GM21526 (cell line): ENCODE data around the gene ZNF766.
A peak's percentile ranks its signal among the peaks of the same experiment; 100 is the strongest.
"Not testable (repeated sequence)": the region's sequence is repeated elsewhere in the genome, so short reads cannot be mapped to it uniquely, and the experiment has no call there.

ENCODE experiments used
- ATAC-seq: cut with Tn5 transposase; IDR thresholded peaks from one replicate; pipeline ENCODE4 v1.9.1; 2021; ENCODE audit warnings: moderate library complexity; ENCODE audit not compliant: unreplicated experiment, low FRiP score

The ZNF766 gene

DNA sequence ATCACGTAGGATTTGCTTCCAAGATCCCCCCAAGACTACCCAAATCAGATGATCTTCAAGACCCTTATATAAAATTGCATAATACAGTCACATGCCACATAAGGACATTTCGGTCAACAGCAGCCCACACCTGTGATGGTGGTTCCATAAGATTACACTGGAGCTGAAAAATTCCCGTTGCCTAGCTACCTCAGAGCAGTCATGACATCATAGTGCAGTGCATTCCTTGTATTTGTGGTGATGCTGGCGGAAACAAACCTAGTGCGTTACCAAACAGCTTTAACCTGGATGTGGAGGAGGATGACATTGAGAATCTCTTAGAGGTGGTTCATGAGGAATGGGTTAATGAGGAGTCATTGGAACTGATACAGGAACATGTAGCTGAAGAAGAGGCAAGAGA lies 4.8 kb downstream of the ZNF766 start:
- no peak for ATAC-seq

DNA sequence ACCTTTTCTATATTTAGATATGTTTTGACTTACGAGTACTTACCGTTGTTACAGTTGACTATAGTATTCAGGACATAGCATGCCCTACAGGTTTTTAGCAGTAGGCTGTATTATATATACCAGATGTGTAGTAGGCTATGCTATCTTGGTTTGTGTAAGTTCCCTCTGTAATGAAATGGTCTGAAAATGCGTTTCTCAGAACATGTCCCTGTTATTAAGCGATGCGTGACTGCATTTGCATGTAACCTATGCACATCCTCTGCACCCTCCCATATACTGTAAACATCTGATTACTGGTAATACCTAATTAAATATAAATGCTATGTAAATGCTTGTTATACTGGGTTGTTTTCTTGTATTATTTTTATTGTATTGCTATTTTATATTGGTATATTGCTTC lies 6.6 kb downstream of the ZNF766 start:
- ATAC-seq = no peak

DNA sequence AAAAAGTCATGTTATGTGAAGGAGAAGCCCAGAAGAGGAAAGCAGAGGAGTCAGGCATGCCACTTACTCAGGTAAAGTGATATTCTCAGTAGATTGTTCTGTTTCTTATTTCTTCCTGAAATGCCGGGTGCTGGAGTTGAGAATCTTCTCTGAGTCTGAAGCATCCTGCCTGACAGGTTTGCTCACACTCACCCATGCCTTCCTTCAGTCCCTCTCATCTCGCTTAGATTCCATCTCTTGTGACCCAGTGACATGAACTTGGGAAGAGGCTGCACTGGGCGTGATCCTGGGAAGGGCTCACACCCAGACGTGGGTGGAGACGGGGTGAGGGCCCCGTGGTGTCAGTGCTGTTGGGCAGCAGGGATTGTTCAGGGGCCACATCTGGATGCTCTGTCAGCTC lies 8.1 kb downstream of the ZNF766 start:
- ATAC-seq = no peak

DNA sequence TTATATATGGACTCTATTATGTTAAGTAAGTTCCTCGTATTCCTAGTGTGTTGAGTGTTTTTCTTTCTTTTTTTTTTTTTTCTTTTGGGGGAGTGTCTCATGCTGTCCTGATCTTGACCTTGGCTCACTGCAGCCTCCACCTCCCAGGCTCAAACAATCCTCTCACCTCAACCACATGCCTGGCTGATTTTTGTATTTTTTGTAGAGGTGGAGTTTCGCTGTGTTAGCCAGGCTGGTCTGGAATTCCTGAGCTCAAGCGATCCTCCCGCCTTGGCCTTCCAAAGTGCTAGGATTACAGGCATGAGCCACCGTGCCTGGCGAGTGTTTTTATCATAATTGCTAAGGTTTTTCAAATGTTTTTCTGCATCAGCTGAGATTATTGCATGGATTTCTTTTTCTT lies 16.9 kb downstream of the ZNF766 start:
- ATAC-seq = no peak

DNA sequence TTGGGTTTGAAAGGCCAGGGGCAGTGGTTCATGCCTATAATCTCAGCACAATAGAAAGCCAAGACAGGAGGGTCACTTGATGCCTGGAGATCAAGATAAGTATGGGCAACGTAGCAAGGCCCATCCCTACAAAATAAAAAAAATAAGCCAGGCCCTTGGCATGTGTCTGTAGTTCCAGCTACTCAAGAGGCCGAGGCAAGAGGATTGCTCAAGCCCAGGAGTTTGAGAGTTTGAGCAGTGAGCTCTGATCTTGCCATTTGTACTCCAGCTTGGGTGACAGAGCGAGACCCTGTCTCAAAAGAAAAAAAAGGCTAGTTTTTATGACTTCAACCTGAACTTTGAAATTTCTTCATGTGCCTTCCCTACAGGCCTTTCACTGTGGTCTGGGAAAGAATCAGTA lies 22.4 kb downstream of the ZNF766 start:
- ATAC-seq = no peak

DNA sequence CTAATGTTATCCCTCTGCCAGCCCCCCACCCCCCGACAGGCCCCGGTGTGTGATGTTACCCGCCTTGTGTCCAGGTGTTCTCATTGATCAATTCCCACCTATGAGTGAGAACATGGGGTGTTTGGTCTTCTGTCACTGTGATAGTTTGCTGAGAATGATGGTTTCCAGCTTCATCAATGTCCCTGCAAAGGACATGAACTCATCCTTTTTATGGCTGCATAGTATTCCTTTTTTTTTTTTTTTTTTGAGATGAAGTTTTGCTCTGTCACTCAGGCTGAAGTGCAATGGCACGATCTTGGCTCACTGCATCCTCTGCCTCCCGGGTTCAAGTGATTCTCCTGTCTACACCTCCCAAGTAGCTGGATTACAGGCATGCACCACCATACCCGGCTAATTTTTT lies 23.6 kb downstream of the ZNF766 start:
- ATAC-seq = not testable (repeated sequence)

DNA sequence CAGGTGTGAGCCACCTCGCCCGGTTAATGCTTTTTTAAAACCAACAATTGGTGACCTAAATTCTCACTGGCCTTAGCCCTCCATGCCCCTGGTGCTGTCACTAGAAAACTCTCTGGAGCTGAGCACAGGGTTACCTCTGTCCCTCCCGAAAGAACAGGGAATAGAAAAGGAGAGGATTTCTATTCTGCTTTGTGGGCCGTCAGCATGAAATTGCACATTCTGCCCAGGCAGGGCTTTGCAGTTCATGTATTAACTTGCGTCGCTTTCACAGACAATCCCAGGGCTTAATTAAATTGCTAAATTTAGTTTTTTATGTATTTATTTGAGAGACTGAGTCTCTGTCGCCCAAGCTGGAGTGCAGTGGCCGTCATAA lies 27.0 kb downstream of the ZNF766 start:
- ATAC-seq = no peak

DNA sequence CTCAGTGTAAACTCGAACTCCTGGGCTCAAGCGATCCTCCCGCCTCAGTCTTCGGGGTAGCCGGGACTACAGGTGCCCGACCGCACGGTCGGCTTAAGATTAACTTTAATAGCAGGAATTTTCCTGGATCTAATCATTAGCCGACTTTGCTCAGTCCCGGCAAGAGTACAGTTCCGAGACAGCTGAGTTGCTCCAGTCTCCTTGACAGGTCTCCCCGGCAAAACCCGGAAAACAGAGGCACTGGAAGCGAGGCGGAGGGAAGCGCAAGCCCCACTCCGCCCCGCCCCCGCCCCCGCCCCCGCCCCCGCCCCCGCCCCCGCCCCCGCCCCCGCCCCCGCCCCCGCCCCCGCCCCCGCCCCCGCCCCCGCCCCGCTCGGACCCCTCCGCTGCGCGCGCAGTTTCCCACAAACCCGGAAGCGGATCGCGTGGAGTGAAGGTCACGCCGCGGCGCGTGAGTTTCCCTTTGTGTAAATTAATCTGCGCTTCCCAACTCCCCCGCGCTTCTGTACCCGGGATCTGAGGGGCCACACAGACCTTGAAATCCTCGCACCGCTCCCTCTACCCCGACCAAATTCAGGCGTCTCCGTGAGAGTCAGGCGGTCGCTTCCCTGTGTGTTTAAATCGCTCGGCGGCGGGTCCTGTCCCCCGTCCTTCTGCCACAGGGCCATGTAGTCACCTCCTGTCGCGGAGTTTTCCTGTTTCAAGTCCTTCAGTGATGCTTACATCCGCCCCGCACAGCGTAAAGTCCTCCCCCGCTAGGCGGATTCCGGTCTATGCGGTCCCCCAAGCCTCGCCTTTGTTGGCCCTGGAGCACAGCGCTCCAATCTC lies 27.6 kb downstream of the ZNF766 start, which contains the start of gene ZNF480:
Gene ZNF480 (plus strand): TSS at position 397 of the 828 bp plus-strand sequence. CDS start 3,244 bp downstream, outside the sequence.
- ATAC-seq = peak; percentile 53

DNA sequence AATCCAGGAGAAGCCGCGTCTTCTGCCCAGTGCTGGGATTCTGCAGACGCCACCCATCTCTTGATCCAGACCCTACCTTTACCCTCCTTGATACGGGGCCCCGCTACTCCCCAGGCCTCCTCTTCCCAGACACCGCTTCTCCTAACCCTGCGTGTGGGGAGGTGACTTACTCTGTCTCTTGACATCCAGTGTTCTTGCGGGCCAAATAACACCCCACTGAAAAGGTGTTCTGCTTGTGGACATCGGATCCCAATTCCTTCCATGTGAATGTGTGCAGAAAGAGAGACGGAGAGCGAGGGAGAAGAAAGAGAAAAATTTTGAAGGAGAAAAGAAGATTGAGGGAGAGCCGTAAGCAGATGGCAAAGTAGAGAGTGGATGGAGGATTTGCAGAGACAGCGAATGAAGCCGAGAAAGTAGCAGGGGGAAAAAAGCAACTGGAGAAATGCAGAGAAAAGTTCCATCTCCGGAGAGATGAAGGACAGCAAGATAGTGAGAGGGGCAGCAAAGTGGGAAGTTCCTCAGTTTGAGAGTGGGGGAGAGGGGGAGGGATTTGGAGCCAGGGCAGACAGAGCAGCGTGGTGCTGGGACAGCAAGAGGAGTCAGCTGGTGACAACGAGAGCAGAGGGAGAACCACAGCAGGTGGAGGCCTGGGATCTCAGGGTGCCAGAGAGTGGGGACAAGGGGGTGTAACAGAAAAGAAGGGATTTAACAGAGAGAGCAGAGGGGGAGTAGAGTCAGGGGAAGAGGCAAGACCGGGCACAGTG lies 28.4 kb downstream of the ZNF766 start:
- ATAC-seq = no peak

DNA sequence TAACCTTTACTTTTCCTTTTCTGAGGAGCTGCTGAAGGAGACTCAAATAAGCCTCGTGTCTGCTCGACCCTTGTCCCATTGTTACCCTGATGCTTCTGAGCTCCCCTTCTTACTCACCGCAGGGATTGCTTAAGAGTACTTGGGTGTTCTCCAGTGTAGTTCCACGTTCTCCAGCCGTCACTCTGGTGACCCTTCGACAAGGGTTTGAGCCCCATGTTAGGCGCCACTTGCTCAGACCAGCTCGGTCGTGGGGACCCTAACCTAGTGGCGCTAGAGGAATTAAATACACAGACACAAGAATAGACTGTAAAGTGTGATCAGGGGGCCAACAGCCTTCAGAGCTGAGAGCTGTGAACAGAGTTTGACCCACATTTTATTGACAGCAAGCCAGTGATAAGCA lies 37.9 kb downstream of the ZNF766 start:
- ATAC-seq = no peak

DNA sequence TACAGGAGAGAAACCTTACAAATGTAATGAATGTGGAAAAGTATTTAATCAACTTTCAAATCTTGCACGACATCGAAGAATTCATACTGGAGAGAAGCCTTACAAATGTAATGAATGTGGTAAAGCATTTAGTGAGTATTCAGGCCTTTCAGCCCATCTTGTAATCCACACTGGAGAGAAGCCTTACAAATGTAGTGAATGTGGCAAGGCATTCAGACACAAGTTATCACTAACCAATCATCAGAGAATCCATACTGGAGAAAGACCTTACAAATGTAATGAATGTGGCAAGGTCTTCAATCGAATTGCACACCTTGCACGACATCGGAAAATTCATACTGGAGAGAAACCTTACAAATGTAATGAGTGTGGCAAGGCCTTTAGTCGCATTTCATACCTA lies 53.0 kb downstream of the ZNF766 start:
- no peak for ATAC-seq

DNA sequence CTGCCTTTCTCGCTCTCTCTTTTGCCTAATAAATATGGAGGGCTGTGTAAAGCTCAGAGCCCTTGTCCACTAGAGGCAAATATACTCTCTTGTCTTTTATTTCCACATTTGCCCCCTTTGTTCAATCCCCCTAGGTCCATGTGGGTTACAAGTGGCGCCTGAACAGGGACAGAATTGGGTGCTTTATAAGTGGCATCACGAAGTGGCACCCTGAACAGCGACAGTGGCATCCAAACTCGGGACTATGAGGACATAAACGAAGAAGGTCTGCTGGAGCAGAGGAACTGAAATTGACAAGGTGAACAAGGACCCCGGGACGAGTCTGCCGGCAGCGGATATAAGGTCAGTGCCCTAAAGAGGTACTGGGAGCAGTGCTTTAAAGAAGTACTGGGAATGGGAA lies 62.4 kb downstream of the ZNF766 start:
- ATAC-seq = no peak

DNA sequence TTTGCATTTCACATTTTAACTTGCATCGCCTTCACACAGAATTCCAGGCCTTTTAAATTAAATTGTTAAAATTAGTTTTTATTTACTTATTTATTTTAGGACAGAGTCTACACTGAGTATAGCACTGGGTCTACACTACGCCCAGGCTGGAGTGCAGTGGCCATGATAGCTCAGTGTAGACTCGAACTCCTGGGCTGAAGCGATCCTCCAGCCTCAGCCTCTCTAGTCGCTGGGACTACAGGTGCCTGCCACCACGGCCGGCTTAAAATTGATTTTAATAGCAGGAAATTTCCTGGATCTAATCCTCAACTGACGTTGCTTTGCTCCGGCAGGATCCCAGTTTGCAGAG lies 66.4 kb downstream of the ZNF766 start:
- ATAC-seq = no peak

DNA sequence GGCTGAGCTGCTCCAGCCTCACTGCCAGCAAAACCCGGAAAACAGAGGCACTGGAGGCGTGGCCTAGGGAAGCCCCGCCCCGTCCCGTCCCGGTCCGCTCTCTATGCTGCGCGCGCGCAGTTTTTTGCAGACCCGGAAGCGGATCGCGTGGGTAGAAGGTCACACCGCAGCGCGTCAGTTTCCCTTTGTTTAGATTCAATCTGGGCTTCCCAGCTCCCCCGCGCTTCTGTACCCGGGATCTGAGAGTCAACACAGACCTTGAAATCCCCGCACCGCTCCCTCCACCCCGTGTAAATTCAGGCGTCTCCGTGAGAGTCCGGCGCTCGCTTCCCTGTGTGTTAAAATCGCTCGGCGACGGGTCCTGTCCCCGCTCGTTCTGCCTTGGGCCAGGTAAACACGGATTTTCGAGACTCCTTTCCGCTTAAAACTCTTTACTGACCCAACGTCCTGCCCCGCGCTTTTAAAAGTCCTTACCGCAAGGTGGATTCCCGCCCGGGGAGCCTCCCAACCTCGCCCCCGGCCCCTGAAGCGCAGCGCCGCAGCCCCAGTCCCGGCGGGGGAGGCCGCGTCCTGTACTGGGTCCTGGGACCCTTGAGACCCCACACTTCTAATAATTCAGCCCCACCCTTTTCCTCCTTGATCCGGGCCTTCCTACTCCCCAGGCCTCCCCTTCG lies 66.9 kb downstream of the ZNF766 start, which contains the start of gene ZNF610:
Gene ZNF610 (plus strand): TSS at position 127 of the 674 bp plus-strand sequence. CDS start 12,930 bp downstream, outside the sequence.
- ATAC-seq = no peak

DNA sequence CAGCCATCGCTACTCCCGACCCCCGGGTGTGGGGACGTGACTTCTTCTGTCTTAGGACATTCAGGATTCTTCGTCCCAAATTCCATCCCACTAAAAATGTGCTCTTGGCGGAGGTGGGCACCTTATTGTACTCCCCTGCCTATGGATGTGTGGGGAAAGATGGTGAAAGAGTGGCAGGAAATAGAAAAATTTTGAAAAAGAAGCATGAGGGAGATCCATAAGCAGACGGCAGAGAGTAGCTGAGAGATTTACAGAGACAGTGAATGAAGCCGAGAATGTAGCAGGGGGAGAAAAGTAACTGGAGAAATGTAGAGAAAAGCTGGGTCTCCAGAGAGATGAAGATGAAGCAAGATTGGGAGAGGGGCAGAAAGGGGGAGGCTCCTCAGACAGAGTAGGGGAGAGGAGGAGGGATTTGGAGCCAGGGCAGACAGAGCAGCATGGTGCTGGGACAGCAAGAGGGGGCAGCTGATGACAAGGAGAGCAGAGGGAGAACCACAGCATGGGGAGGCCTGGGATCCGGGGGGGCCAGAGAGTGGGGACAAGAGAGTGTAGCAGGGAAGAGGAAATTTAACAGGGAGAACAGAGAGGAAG lies 67.5 kb downstream of the ZNF766 start:
- ATAC-seq = no peak

DNA sequence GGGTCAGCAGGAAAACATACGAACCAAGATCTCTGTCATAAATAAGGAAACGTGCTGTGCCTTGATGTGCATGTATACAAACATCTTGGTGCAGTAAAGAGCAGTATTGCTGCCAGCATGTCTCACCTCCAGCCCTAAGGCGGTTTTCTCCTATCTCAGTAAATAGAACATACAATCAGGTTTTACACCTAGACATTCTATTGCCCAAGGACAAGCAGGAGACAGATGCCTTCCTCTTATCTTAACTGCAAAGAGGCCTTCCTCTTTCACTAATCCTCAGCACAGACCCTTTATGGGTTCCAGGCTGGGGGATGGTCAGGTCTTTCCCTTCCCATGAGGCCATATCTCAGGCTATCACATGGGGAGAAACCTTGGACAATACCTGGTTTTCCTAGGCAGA lies 69.6 kb downstream of the ZNF766 start:
- not testable (repeated sequence) for ATAC-seq

DNA sequence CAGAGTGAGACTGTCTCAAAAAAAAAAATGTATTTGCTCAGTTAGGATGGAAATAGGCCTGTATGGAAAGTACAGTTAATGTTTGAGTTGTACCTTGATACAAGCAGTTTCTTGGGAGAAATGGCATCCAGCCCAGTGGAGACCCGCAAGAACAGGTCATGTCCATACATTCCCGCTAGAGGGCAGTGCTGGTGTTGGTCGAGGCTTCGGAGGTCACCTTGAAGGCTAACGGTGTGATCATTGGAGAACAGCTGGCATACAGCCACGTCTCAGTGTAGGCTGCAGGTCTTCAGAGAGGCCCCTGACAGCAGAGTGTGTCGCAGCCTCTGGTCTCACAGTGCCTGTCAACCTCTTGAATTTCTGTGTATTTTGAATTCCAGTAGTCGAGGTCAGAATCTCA lies 74.2 kb downstream of the ZNF766 start:
- no peak for ATAC-seq

DNA sequence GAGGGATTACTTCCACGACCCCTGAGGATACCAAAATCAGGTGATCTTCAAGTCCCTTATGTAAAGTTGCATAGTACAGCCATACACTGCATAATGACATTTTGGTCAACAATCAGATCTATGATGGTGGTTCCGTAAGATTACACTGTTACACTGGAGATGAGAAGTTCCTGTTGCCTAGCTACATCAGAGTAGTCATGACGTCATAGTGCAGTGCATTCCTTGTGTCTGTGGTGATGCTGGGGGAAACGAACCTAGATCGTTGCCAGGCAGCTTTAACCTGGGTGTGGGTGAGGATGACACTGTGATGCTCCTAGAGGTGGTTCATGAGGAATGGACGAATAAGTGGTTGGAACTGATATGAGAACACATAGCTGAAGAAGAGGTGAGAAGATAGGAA lies 75.8 kb downstream of the ZNF766 start:
- ATAC-seq = no peak
